Measurements from ENCODE around the gene MDP1.

GRCh38 chr14:24194186-24194872 lies 21.5 kb downstream of the MDP1 start:
- TF ChIP-seq, protein P1, sequence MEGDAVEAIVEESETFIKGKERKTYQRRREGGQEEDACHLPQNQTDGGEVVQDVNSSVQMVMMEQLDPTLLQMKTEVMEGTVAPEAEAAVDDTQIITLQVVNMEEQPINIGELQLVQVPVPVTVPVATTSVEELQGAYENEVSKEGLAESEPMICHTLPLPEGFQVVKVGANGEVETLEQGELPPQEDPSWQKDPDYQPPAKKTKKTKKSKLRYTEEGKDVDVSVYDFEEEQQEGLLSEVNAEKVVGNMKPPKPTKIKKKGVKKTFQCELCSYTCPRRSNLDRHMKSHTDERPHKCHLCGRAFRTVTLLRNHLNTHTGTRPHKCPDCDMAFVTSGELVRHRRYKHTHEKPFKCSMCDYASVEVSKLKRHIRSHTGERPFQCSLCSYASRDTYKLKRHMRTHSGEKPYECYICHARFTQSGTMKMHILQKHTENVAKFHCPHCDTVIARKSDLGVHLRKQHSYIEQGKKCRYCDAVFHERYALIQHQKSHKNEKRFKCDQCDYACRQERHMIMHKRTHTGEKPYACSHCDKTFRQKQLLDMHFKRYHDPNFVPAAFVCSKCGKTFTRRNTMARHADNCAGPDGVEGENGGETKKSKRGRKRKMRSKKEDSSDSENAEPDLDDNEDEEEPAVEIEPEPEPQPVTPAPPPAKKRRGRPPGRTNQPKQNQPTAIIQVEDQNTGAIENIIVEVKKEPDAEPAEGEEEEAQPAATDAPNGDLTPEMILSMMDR (IDR thresholded peaks at IDR 0.05 in 4 of 5, conservative IDR thresholded peaks at IDR 0.05 in 1 of 5): no peak
- TF ChIP-seq POLR2A (IDR thresholded peaks at IDR 0.05): no peak

Data from gastrocnemius medialis (tissue), 4 donors.